MM.1S (cell line): ENCODE results near the gene SULT1C2.

Experiments
- EZH2phosphoT487 ChIP-seq: fragments of 300-600 bp; sonication (generic); IDR thresholded peaks from 2 replicates; pipeline ENCODE4 v1.6.1; 2018; ENCODE audit warnings: antibody characterized with exemption, low read length
- TF ChIP-seq, protein P1 (sequence below): fragments of 300-600 bp; sonication (generic); IDR thresholded peaks from 2 replicates; pipeline ENCODE4 v1.5.1; 2016; ENCODE audit warnings: antibody characterized with exemption, low read length, mixed read lengths

GRCh38 chr2:108297436-108298141 lies 8.9 kb downstream of the SULT1C2 start:
- TF ChIP-seq, protein P1, sequence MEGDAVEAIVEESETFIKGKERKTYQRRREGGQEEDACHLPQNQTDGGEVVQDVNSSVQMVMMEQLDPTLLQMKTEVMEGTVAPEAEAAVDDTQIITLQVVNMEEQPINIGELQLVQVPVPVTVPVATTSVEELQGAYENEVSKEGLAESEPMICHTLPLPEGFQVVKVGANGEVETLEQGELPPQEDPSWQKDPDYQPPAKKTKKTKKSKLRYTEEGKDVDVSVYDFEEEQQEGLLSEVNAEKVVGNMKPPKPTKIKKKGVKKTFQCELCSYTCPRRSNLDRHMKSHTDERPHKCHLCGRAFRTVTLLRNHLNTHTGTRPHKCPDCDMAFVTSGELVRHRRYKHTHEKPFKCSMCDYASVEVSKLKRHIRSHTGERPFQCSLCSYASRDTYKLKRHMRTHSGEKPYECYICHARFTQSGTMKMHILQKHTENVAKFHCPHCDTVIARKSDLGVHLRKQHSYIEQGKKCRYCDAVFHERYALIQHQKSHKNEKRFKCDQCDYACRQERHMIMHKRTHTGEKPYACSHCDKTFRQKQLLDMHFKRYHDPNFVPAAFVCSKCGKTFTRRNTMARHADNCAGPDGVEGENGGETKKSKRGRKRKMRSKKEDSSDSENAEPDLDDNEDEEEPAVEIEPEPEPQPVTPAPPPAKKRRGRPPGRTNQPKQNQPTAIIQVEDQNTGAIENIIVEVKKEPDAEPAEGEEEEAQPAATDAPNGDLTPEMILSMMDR = no peak
- no peak for TF ChIP-seq EZH2phosphoT487
